Measurements from ENCODE around the gene PRDM16. TPM values are rescaled to one million over a fixed set of nuclear protein-coding genes. Genes with fewer than 3 reads are reported as not detected.

PRDM16 gene
- polyA plus RNA-seq, 1 of the 3 experiments (the other 2 are of a cell fraction): not detected

GRCh38 chr1:3430406-3430805 lies 361.4 kb downstream of the PRDM16 start:
- Histone ChIP-seq H3K9me3 (no peaks in the 10 kb centered on the region), H3K4me3 (ENCODE audit: low read depth in 2 of 2, low read length in 1 of 2) (no peak overlapping the region), H3F3A (replicated peaks; ENCODE audit: insufficient read depth) (no peaks in the 10 kb centered on the region), H3K4me2 (no peak overlapping the region), H3K27ac (ENCODE audit: low read depth in 2 of 2, low read length in 1 of 2) (no peak overlapping the region), H3K36me3 (replicated peaks in 1 of 2; ENCODE audit: control insufficient read depth in 1 of 2, insufficient read depth in 2 of 2, low read length in 1 of 2) (no peaks in the 10 kb centered on the region), H3K9me2 (no peaks in the 10 kb centered on the region), H4K20me1 (ENCODE audit: insufficient read depth) (no peaks in the 10 kb centered on the region), H3K9ac (no peak overlapping the region), H3K4me1 (ENCODE audit: control insufficient read depth in 1 of 2, insufficient read depth in 2 of 2, low read depth in 1 of 2, low read length in 1 of 2) (no peaks in the 10 kb centered on the region), H2AFZ (ENCODE audit: low read depth) (no peak overlapping the region), H3K27me3 (ENCODE audit: insufficient read depth) (peaks cover 13% of the 10 kb centered on the region; the same call in 1 of the 2 replicates), H3K79me2 (ENCODE audit: insufficient read depth) (no peaks in the 10 kb centered on the region)
- TF ChIP-seq ELF1 (IDR thresholded peaks at IDR 0.05): no peak
- TF ChIP-seq NRF1 (IDR thresholded peaks at IDR 0.05; ENCODE audit: low read depth, low read length): no peak
- no peak for TF ChIP-seq EP300 (IDR thresholded peaks at IDR 0.05; ENCODE audit: borderline replicate concordance in 1 of 2, low read depth in 1 of 2, low read length in 1 of 2)
- TF ChIP-seq RAD21 (IDR thresholded peaks at IDR 0.05; ENCODE audit: low read length): no peak
- no peak for TF ChIP-seq CTCF (IDR thresholded peaks at IDR 0.05)
- no peak for TF ChIP-seq FOXM1 (IDR thresholded peaks at IDR 0.05; ENCODE audit: low read depth)
- no peak for TF ChIP-seq PBX3 (IDR thresholded peaks at IDR 0.05)
- TF ChIP-seq MEF2A (IDR thresholded peaks at IDR 0.05; ENCODE audit: borderline replicate concordance, low read depth): no peak
- no peak for TF ChIP-seq RXRA (IDR thresholded peaks at IDR 0.05; ENCODE audit: borderline replicate concordance, low read depth)
- no peak for TF ChIP-seq ZBTB33 (IDR thresholded peaks at IDR 0.05; ENCODE audit: borderline replicate concordance, low read depth)
- TF ChIP-seq SMC3 (IDR thresholded peaks at IDR 0.05; ENCODE audit: low read depth, low read length): no peak
- TF ChIP-seq FOXJ3 (CRISPR knock-in tag; IDR thresholded peaks at IDR 0.05): no peak
- TF ChIP-seq REST (IDR thresholded peaks at IDR 0.05; ENCODE audit: low read depth, low read length): no peak
- no peak for TF ChIP-seq CHD2 (IDR thresholded peaks at IDR 0.05; ENCODE audit: low read length, partially characterized antibody)
- TF ChIP-seq USF2 (IDR thresholded peaks at IDR 0.05; ENCODE audit: borderline replicate concordance, low read depth, low read length): no peak
- WGBS (ENCODE audit: low lambda C conversion rate): 35% methylated on average over 19 of the region's 19 CpGs
- DNase-seq: no peak
- ChIA-PET POLR2A (no interaction called here), CTCF (interaction anchor here (1.1 to 2.0 kb wide), 3 partner anchors 12 to 608 kb away, joined by 3 to 6 read pairs (median 4); no protein-coding TSS in a partner anchor)

Data from SK-N-SH (cell line).